ENCODE data around the gene DLG2.

DNA sequence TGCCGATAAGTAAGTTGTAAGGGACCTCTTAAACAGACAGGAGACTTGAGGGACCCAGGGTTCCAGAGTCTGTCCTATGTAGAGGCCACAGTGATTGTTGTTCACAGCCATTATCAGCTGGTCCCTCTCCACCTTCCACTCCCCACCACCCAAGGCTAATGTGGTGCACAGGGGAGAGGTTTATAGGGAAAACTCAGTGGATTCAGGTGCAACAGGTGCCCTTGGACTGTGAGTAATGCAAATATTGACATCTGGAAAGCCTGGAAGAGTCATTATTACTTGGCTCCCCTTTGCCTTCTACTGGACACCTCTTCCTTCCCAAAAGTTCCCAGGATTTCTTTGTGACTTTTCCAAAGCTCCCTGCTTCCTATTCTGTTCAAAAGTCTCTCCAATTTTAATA is 1899.9 kb downstream of the DLG2 start:
- TF ChIP-seq, protein P1, sequence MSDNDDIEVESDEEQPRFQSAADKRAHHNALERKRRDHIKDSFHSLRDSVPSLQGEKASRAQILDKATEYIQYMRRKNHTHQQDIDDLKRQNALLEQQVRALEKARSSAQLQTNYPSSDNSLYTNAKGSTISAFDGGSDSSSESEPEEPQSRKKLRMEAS (IDR thresholded peaks at IDR 0.05; ENCODE audit: insufficient read depth, insufficient read length): no peak
- TF ChIP-seq, protein P2, sequence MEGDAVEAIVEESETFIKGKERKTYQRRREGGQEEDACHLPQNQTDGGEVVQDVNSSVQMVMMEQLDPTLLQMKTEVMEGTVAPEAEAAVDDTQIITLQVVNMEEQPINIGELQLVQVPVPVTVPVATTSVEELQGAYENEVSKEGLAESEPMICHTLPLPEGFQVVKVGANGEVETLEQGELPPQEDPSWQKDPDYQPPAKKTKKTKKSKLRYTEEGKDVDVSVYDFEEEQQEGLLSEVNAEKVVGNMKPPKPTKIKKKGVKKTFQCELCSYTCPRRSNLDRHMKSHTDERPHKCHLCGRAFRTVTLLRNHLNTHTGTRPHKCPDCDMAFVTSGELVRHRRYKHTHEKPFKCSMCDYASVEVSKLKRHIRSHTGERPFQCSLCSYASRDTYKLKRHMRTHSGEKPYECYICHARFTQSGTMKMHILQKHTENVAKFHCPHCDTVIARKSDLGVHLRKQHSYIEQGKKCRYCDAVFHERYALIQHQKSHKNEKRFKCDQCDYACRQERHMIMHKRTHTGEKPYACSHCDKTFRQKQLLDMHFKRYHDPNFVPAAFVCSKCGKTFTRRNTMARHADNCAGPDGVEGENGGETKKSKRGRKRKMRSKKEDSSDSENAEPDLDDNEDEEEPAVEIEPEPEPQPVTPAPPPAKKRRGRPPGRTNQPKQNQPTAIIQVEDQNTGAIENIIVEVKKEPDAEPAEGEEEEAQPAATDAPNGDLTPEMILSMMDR (IDR thresholded peaks at IDR 0.05; ENCODE audit: extremely low read depth in 1 of 2, insufficient read depth in 1 of 2, low read depth in 1 of 2, low read length in 2 of 2): no peak
- no peak for TF ChIP-seq POLR2A (IDR thresholded peaks at IDR 0.05; ENCODE audit: low read depth, low read length)
- TF ChIP-seq EZH2 (IDR thresholded peaks at IDR 0.05; ENCODE audit: borderline replicate concordance, low read depth, low read length, severe bottlenecking): no peak
- no peak for TF ChIP-seq POLR2AphosphoS5 (IDR thresholded peaks at IDR 0.05; ENCODE audit: insufficient read depth, low read depth, low read length)
- no peak for TF ChIP-seq MYC (IDR thresholded peaks at IDR 0.05; ENCODE audit: low read depth, low read length)
- no peak for TF ChIP-seq GATA2 (IDR thresholded peaks at IDR 0.05; ENCODE audit: insufficient read depth, insufficient read length, low read depth, low read length)
